ENCODE data around the gene FAM53A.

Gene FAM53A

GRCh38 chr4:1615786-1616556, 68.1 kb downstream of the FAM53A start:
- TF ChIP-seq, protein P1, sequence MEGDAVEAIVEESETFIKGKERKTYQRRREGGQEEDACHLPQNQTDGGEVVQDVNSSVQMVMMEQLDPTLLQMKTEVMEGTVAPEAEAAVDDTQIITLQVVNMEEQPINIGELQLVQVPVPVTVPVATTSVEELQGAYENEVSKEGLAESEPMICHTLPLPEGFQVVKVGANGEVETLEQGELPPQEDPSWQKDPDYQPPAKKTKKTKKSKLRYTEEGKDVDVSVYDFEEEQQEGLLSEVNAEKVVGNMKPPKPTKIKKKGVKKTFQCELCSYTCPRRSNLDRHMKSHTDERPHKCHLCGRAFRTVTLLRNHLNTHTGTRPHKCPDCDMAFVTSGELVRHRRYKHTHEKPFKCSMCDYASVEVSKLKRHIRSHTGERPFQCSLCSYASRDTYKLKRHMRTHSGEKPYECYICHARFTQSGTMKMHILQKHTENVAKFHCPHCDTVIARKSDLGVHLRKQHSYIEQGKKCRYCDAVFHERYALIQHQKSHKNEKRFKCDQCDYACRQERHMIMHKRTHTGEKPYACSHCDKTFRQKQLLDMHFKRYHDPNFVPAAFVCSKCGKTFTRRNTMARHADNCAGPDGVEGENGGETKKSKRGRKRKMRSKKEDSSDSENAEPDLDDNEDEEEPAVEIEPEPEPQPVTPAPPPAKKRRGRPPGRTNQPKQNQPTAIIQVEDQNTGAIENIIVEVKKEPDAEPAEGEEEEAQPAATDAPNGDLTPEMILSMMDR (IDR thresholded peaks at IDR 0.05) = no peak
- H3K4me3 ChIP-seq (ENCODE audit: low read depth in 1 of 2, low read length in 1 of 2) = no peak overlapping the region
- no peaks in the 10 kb centered on the region for H3K4me1 ChIP-seq (ENCODE audit: control insufficient read depth in 1 of 2, insufficient read depth in 1 of 2, low read depth in 1 of 2, low read length in 1 of 2)
- H3K27ac ChIP-seq = no peak overlapping the region
- H3K27me3 ChIP-seq = no peaks in the 10 kb centered on the region
- no peaks in the 10 kb centered on the region for H3K36me3 ChIP-seq
- H3K9me3 ChIP-seq = no peaks in the 10 kb centered on the region

DNA sequence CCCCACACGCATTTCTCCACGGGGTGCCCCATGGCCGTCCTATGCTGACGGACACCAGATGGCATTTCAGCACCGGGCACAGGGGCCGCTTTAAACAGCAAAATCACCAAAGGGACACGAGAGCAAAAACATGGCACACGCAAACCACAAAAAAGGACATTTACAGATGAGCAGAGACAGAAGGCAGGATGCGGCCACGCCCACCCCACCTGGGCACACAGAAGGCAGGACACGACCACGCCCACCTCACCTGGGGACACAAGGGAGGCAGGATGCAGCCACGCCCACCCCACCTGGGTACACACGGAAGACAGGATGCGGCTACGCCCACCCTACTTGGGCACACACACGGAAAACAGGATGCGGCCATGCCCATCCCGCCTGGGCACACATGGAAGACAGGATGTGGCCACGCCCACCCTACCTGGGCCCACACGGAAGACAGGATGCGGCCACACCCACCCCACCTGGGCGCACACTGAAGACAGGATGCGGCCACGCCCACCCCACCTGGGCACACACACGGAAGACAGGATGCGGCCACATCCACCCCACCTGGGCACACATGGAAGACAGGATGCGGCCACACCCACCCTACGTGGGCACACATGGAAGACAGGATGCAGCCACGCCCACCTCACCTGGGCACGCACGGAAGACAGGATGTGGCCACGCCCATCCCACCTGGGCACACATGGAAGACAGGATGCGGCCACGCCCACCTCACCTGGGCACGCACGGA, 69.1 kb downstream of the FAM53A start:
- no peaks in the 10 kb centered on the region for H3K4me1 ChIP-seq (ENCODE audit: control insufficient read depth in 1 of 2, insufficient read depth in 1 of 2, low read depth in 1 of 2, low read length in 1 of 2)
- TF ChIP-seq, protein P1 (IDR thresholded peaks at IDR 0.05) = no peak
- no peak overlapping the region for H3K4me3 ChIP-seq (ENCODE audit: low read depth in 1 of 2, low read length in 1 of 2)
- H3K27me3 ChIP-seq = no peaks in the 10 kb centered on the region
- no peaks in the 10 kb centered on the region for H3K9me3 ChIP-seq
- no peak overlapping the region for H3K27ac ChIP-seq
- H3K36me3 ChIP-seq = no peaks in the 10 kb centered on the region

- Histone ChIP-seq H3K4me3 (ENCODE audit: low read depth in 1 of 2, low read length in 1 of 2) (no peak overlapping the region), H3K9me3 (no peaks in the 10 kb centered on the region), H3K4me1 (ENCODE audit: control insufficient read depth in 1 of 2, insufficient read depth in 1 of 2, low read depth in 1 of 2, low read length in 1 of 2) (no peaks in the 10 kb centered on the region), H3K36me3 (no peaks in the 10 kb centered on the region), H3K27me3 (no peaks in the 10 kb centered on the region), H3K27ac (no peak overlapping the region)
- TF ChIP-seq, protein P1 (IDR thresholded peaks at IDR 0.05) = no peak
Measured at GRCh38 chr4:1614502-1614853, 69.6 kb downstream of the FAM53A start.

GRCh38 chr4:1614049-1614448, 70.1 kb downstream of the FAM53A start:
- H3K27ac ChIP-seq = no peak overlapping the region
- TF ChIP-seq, protein P1 (IDR thresholded peaks at IDR 0.05) = no peak
- no peaks in the 10 kb centered on the region for H3K36me3 ChIP-seq
- no peak overlapping the region for H3K4me3 ChIP-seq (ENCODE audit: low read depth in 1 of 2, low read length in 1 of 2)
- no peaks in the 10 kb centered on the region for H3K4me1 ChIP-seq (ENCODE audit: control insufficient read depth in 1 of 2, insufficient read depth in 1 of 2, low read depth in 1 of 2, low read length in 1 of 2)
- no peaks in the 10 kb centered on the region for H3K27me3 ChIP-seq
- no peaks in the 10 kb centered on the region for H3K9me3 ChIP-seq

DNA sequence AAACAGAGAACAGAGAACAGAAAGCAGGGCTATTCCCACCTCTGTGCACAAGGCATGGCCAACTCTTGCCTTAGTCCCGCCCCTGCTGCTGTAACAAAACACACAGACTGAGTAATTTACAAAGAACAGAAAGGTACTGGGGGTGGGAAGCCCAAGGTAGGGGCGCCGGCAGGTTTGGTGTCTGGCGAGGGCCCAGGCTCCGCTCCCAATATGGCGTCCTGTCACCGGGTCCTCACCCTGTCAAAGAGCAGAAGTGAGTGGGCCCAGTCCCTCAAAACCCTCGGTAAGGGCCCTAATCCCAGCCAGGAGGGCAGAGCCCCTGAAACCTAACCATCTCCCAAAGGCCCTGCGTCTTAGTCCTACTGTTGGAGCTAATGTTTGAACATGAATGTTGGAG, 71.0 kb downstream of the FAM53A start:
- Histone ChIP-seq H3K27ac (no peak overlapping the region), H3K4me1 (ENCODE audit: control insufficient read depth in 1 of 2, insufficient read depth in 1 of 2, low read depth in 1 of 2, low read length in 1 of 2) (no peaks in the 10 kb centered on the region), H3K4me3 (ENCODE audit: low read depth in 1 of 2, low read length in 1 of 2) (no peak overlapping the region), H3K9me3 (no peaks in the 10 kb centered on the region), H3K36me3 (no peaks in the 10 kb centered on the region), H3K27me3 (no peaks in the 10 kb centered on the region)
- TF ChIP-seq, protein P1 (IDR thresholded peaks at IDR 0.05) = no peak
